ENCODE results near the gene ARID4B. TPM values are rescaled to one million over a fixed set of nuclear protein-coding genes. Genes with fewer than 3 reads are reported as not detected.
A peak's percentile ranks its signal among the peaks of the same experiment; 100 is the strongest.

Gene ARID4B
- total and polyA plus RNA-seq, 11 donors, result 12.4 to 20.4 (median 15.3) TPM

- DNase-seq (no peak), ATAC-seq (no peak)
- Histone ChIP-seq H3K9me3 (no peaks in the 10 kb centered on the region), H3K4me1 (peaks cover 0 to 36% (median 14%) of the 10 kb centered on the region in 12 donors), H3K36me3 (peaks cover 0 to 58% (median 41%) of the 10 kb centered on the region in 9 donors), H3K27me3 (no peaks in the 10 kb centered on the region), H3K4me3 (no peak overlapping the region), H3K27ac (no peak overlapping the region)
- intact Hi-C loops (cut with DNase I), result loop anchor here in 2 of 10 donors (2.0 to 5.0 kb wide), 2 partner anchors 31 to 32 kb away; partner anchors contain the start of gene RBM34 (in 2 of the 2)
- TF ChIP-seq, protein P1, sequence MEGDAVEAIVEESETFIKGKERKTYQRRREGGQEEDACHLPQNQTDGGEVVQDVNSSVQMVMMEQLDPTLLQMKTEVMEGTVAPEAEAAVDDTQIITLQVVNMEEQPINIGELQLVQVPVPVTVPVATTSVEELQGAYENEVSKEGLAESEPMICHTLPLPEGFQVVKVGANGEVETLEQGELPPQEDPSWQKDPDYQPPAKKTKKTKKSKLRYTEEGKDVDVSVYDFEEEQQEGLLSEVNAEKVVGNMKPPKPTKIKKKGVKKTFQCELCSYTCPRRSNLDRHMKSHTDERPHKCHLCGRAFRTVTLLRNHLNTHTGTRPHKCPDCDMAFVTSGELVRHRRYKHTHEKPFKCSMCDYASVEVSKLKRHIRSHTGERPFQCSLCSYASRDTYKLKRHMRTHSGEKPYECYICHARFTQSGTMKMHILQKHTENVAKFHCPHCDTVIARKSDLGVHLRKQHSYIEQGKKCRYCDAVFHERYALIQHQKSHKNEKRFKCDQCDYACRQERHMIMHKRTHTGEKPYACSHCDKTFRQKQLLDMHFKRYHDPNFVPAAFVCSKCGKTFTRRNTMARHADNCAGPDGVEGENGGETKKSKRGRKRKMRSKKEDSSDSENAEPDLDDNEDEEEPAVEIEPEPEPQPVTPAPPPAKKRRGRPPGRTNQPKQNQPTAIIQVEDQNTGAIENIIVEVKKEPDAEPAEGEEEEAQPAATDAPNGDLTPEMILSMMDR (IDR thresholded peaks at IDR 0.05), result no peak
- TF ChIP-seq POLR2A (IDR thresholded peaks at IDR 0.05), result no peak
- 92 to 96% (median 94%) methylated on average over 4 of the region's 4 CpGs for WGBS, 4 donors
Observed at GRCh38 chr1:235129774-235130570, 198.0 kb downstream of the ARID4B start.

DNA sequence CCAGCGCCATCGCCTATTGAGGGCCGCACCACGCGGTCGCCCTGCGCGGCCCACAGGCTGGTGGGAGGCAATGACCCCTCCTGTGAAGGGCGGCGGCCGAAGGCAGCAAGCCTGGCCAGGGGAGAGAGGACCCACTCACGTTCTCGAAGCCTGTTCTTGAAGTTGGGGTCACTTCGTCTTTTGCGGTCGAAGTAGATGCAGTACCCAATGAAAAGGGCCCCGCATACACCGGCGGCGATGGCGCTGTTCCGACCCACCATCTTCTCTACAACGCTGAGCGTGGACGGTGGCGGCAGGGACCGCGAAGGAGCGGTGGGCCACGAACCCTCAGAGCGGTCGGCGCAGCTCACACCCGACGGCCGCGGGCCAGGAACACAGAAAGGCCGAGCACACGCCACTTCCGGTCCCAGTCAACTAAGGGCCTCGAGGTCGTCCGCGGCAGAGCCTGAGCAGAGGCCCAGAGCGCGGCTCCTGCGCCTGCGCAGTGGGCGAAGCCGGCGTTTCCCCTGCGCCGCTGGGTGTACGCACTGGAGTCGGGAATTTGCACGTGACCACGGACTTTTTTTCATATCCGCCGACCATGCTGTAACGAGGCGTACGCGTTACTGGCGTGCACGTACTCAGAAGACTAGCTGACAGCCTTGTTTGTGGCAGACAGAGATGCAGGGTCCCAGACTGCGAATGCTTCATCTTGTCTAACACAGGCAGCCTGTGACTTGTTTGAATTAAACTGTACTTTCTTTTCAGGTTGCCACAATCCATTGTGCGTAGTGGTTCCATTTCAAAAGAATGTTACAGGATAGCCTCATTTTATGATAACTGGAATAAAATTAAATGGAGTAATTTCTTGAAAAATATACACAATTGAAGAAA is 199.3 kb downstream of the ARID4B start, which contains the start of gene TOMM20:
TOMM20 (minus strand) TSS at position 382 of the 873 bp plus-strand sequence; CDS start at position 260, 122 bp downstream.
- peaks cover 0 to 56% (median 31%) of the 10 kb centered on the region in 9 donors for H3K36me3 ChIP-seq
- 1 to 2% (median 1%) methylated on average over 44 to 67 of the region's 67 CpGs for WGBS, 4 donors
- peaks cover 0 to 45% (median 16%) of the 10 kb centered on the region in 12 donors for H3K4me1 ChIP-seq
- no peaks in the 10 kb centered on the region for H3K27me3 ChIP-seq
- intact Hi-C loops (cut with DNase I), result loop anchor here in 2 of 10 donors (2.0 to 5.0 kb wide), 2 partner anchors 32 to 34 kb away; partner anchors contain the start of gene RBM34 (in 2 of the 2)
- peak in 1 of 2 donors; percentile 67 for TF ChIP-seq POLR2A (IDR thresholded peaks at IDR 0.05)
- TF ChIP-seq, protein P1 (IDR thresholded peaks at IDR 0.05), result no peak
- peak within 1 kb of the TSS; percentile 74 to 95 (median 91) for H3K27ac ChIP-seq
- ATAC-seq, result peak; percentile 98 to 99 (median 98)
- H3K9me3 ChIP-seq, result no peaks in the 10 kb centered on the region
- DNase-seq, result peak; percentile 96 to 98 (median 97)
- H3K4me3 ChIP-seq, result peak within 1 kb of the TSS; percentile 76 to 100 (median 89)

- H3K27ac ChIP-seq, result peak overlapping the region; percentile 74 to 95 (median 91)
- peaks cover 0 to 54% (median 27%) of the 10 kb centered on the region in 9 donors for H3K36me3 ChIP-seq
- no peaks in the 10 kb centered on the region for H3K9me3 ChIP-seq
- ATAC-seq, result peak in 1 of 4 donors; percentile 17
- TF ChIP-seq POLR2A (IDR thresholded peaks at IDR 0.05), result no peak
- TF ChIP-seq, protein P1 (IDR thresholded peaks at IDR 0.05), result no peak
- DNase-seq, result no peak
- intact Hi-C loops (cut with DNase I), result loop anchor here in 2 of 10 donors (2.0 to 5.0 kb wide), 2 partner anchors 33 to 34 kb away; partner anchors contain the start of gene RBM34 (in 2 of the 2)
- H3K4me1 ChIP-seq, result peaks cover 0 to 47% (median 16%) of the 10 kb centered on the region in 12 donors
- peak overlapping the region; percentile 76 to 100 (median 89) for H3K4me3 ChIP-seq
- H3K27me3 ChIP-seq, result no peaks in the 10 kb centered on the region
- 1 to 2% (median 2%) methylated on average over 35 of the region's 35 CpGs for WGBS, 4 donors
Observed at GRCh38 chr1:235127732-235128455, 200.1 kb downstream of the ARID4B start.

Measured in heart left ventricle (tissue), 16 donors.